Measurements from ENCODE around the gene NCR1. TPM values are rescaled to one million over a fixed set of nuclear protein-coding genes. Genes with fewer than 3 reads are reported as not detected.
"Not testable (repeated sequence)": the region's sequence is repeated elsewhere in the genome, so short reads cannot be mapped to it uniquely, and the experiment has no call there.

The NCR1 gene
- total and polyA plus RNA-seq, 4 donors: 0.30 to 2.5 (median 1.1) TPM

- no peak for ATAC-seq (ENCODE audit: insufficient read depth, low FRiP score)
- Histone ChIP-seq H3K9ac (ENCODE audit: insufficient read depth in 1 of 2, low read length in 2 of 2) (no peak overlapping the region), H3K36me3 (ENCODE audit: control insufficient read depth in 4 of 4, insufficient read depth in 4 of 4, low read length in 4 of 4) (no peaks in the 10 kb centered on the region), H3K4me1 (ENCODE audit: control insufficient read depth in 5 of 5, insufficient read depth in 5 of 5, low read length in 5 of 5) (no peaks in the 10 kb centered on the region), H3K4me3 (no peak overlapping the region), H3K27ac (ENCODE audit: low read depth in 1 of 2, low read length in 1 of 2) (no peak overlapping the region), H3K9me3 (ENCODE audit: control insufficient read depth in 4 of 4, insufficient read depth in 3 of 4, low read length in 3 of 4) (peaks cover 0 to 2% (median 0%) of the 10 kb centered on the region in 4 donors), H3K27me3 (ENCODE audit: control insufficient read depth in 3 of 3, insufficient read depth in 3 of 3, low read length in 2 of 3) (peaks cover 0 to 3% (median 0%) of the 10 kb centered on the region in 3 donors)
- TF ChIP-seq CTCF (IDR thresholded peaks at IDR 0.05; ENCODE audit: control extremely low read depth, extremely low read depth): no peak
- WGBS, 2 donors: 72 to 88% methylated on average over 11 of the region's 11 CpGs
- no peak for DNase-seq
These were observed 33.0 kb downstream of the NCR1 start for GRCh38 chr19:54938906-54939305.

GRCh38 chr19:54939538-54939937 is 33.6 kb downstream of the NCR1 start:
- not testable (repeated sequence) for DNase-seq; H3K4me3 ChIP-seq; H3K9ac ChIP-seq (ENCODE audit: insufficient read depth in 1 of 2, low read length in 2 of 2); ATAC-seq (ENCODE audit: insufficient read depth, low FRiP score); H3K27me3 ChIP-seq (ENCODE audit: control insufficient read depth in 3 of 3, insufficient read depth in 3 of 3, low read length in 2 of 3); H3K27ac ChIP-seq (ENCODE audit: low read depth in 1 of 2, low read length in 1 of 2); H3K9me3 ChIP-seq (ENCODE audit: control insufficient read depth in 4 of 4, insufficient read depth in 3 of 4, low read length in 3 of 4); H3K4me1 ChIP-seq (ENCODE audit: control insufficient read depth in 5 of 5, insufficient read depth in 5 of 5, low read length in 5 of 5); H3K36me3 ChIP-seq (ENCODE audit: control insufficient read depth in 4 of 4, insufficient read depth in 4 of 4, low read length in 4 of 4)
- WGBS, 2 donors: 84 to 91% methylated on average over 5 to 15 of the region's 28 CpGs

GRCh38 chr19:54943772-54944361 is 37.9 kb downstream of the NCR1 start:
- not testable (repeated sequence) for ATAC-seq (ENCODE audit: insufficient read depth, low FRiP score); H3K36me3 ChIP-seq (ENCODE audit: control insufficient read depth in 4 of 4, insufficient read depth in 4 of 4, low read length in 4 of 4); DNase-seq; H3K4me1 ChIP-seq (ENCODE audit: control insufficient read depth in 5 of 5, insufficient read depth in 5 of 5, low read length in 5 of 5); H3K4me3 ChIP-seq; H3K9me3 ChIP-seq (ENCODE audit: control insufficient read depth in 4 of 4, insufficient read depth in 3 of 4, low read length in 3 of 4); H3K9ac ChIP-seq (ENCODE audit: insufficient read depth in 1 of 2, low read length in 2 of 2); H3K27ac ChIP-seq (ENCODE audit: low read depth in 1 of 2, low read length in 1 of 2); H3K27me3 ChIP-seq (ENCODE audit: control insufficient read depth in 3 of 3, insufficient read depth in 3 of 3, low read length in 2 of 3)
- 32 to 62% methylated on average over 11 of the region's 11 CpGs for WGBS, 2 donors

- DNase-seq: no peak
- Histone ChIP-seq H3K27me3 (ENCODE audit: control insufficient read depth in 3 of 3, insufficient read depth in 3 of 3, low read length in 2 of 3) (no peaks in the 10 kb centered on the region), H3K27ac (ENCODE audit: low read depth in 1 of 2, low read length in 1 of 2) (no peak within 1 kb of the TSS), H3K36me3 (ENCODE audit: control insufficient read depth in 4 of 4, insufficient read depth in 4 of 4, low read length in 4 of 4) (no peaks in the 10 kb centered on the region), H3K9ac (ENCODE audit: insufficient read depth in 1 of 2, low read length in 2 of 2) (no peak within 1 kb of the TSS), H3K4me3 (no peak within 1 kb of the TSS), H3K9me3 (ENCODE audit: control insufficient read depth in 4 of 4, insufficient read depth in 3 of 4, low read length in 3 of 4) (no peaks in the 10 kb centered on the region), H3K4me1 (ENCODE audit: control insufficient read depth in 5 of 5, insufficient read depth in 5 of 5, low read length in 5 of 5) (no peaks in the 10 kb centered on the region)
- no peak for TF ChIP-seq CTCF (IDR thresholded peaks at IDR 0.05; ENCODE audit: control extremely low read depth, extremely low read depth)
- ATAC-seq (ENCODE audit: insufficient read depth, low FRiP score): no peak
- 87 to 92% methylated on average over 8 of the region's 8 CpGs for WGBS, 2 donors
These were observed 41.4 kb downstream of the NCR1 start, which contains the start of gene NLRP7 for GRCh38 chr19:54947381-54947780. NLRP7 (minus strand) TSS chr19:54947530.
